PC-3 (cell line): ENCODE data around the gene RPS6KC1. TPM values are rescaled to one million over a fixed set of nuclear protein-coding genes. Genes with fewer than 3 reads are reported as not detected.
A peak's percentile ranks its signal among the peaks of the same experiment; 100 is the strongest.

ENCODE experiments used
- ATAC-seq: fragments of 200-7000 bp; cut with Tn5 transposase; 2 replicates; pipeline ENCODE4 v1.9.1; 2020; ENCODE audit warnings: mild to moderate bottlenecking, moderate library complexity
- BruUV-seq: library from RNA; stranded (reverse); fragments of 400-500 nt; replicated peaks from 2 replicates; lab custom pipeline; 2021; lab: Mats Ljungman, UMichigan
- CTCF ChIA-PET: fragments of 300-600 bp; sonication (Branson Sonifier 250); formaldehyde crosslinking; loops from one replicate; lab custom pipeline; 2022; ENCODE audit warnings: antibody characterized with exemption; lab: Charles Lee
- POLR2A ChIA-PET: fragments of 300-600 bp; sonication (Branson Sonifier 250); formaldehyde crosslinking; loops from one replicate; lab custom pipeline; 2022; ENCODE audit warnings: antibody characterized with exemption; ENCODE audit not compliant: unreplicated experiment; lab: Charles Lee
- DNase-seq: peaks from one replicate; pipeline ENCODE4 v3.0.0-alpha.2; 2015
- H2AFZ ChIP-seq: fragments of 300-600 bp; sonication (generic); 2 replicates; pipeline ENCODE4 v1.6.0; 2016; ENCODE audit warnings: antibody characterized with exemption, low read length
- H3F3A ChIP-seq: fragments of 300-600 bp; sonication (generic); one replicate; pipeline ENCODE4 v1.6.0; 2017; ENCODE audit warnings: antibody characterized with exemption, low read length, control low read depth, mild to moderate bottlenecking; ENCODE audit not compliant: unreplicated experiment
- H3K27ac ChIP-seq: fragments of 300-600 bp; sonication (generic); 2 replicates; pipeline ENCODE4 v1.5.1; 2016; ENCODE audit warnings: mild to moderate bottlenecking, low read length
- H3K27me3 ChIP-seq: fragments of 300-600 bp; sonication (generic); 2 replicates; pipeline ENCODE4 v1.6.1; 2016; ENCODE audit warnings: low read length, mixed read lengths
- H3K36me3 ChIP-seq: fragments of 300-600 bp; sonication (generic); 2 replicates; pipeline ENCODE4 v1.6.1; 2016; ENCODE audit warnings: low read depth, mixed run types, low read length, mixed read lengths
- H3K4me1 ChIP-seq: fragments of 300-600 bp; sonication (generic); 2 replicates; pipeline ENCODE4 v1.5.1; 2016; ENCODE audit warnings: low read length; ENCODE audit not compliant: insufficient read depth
- H3K4me2 ChIP-seq: fragments of 300-600 bp; sonication (generic); 2 replicates; pipeline ENCODE4 v1.6.0; 2016; ENCODE audit warnings: low read length
- H3K4me3 ChIP-seq: fragments of 300-600 bp; sonication (generic); 2 replicates; pipeline ENCODE4 v1.5.1; 2016; ENCODE audit warnings: mild to moderate bottlenecking, low read length, mixed read lengths
- H3K79me2 ChIP-seq: fragments of 300-600 bp; sonication (generic); 2 replicates; pipeline ENCODE4 v1.6.1; 2017; ENCODE audit warnings: low read length, mixed read lengths
- H3K9ac ChIP-seq: fragments of 300-600 bp; sonication (generic); 2 replicates; pipeline ENCODE4 v1.6.0; 2016; ENCODE audit warnings: mild to moderate bottlenecking, low read length
- H3K9me2 ChIP-seq: fragments of 300-600 bp; sonication (generic); replicated peaks from 2 replicates; pipeline ENCODE4 v1.6.1; 2016; ENCODE audit warnings: mixed run types, low read length, mixed read lengths
- H3K9me3 ChIP-seq: fragments of 300-600 bp; sonication (generic); 2 replicates; pipeline ENCODE4 v1.6.1; 2016; ENCODE audit warnings: low read length, mixed read lengths
- H4K20me1 ChIP-seq: fragments of 300-600 bp; sonication (generic); 2 replicates; pipeline ENCODE4 v1.6.1; 2016; ENCODE audit warnings: low read length, mixed read lengths
- CTCF ChIP-seq: fragments of 300-600 bp; sonication (generic); conservative IDR thresholded peaks from 2 replicates; pipeline ENCODE4 v1.5.1; 2017; ENCODE audit warnings: antibody characterized with exemption, low read depth, mild to moderate bottlenecking, low read length
- EZH2 ChIP-seq: fragments of 300-600 bp; sonication (generic); IDR thresholded peaks from one replicate; pipeline ENCODE4 v1.6.1; 2017; ENCODE audit warnings: antibody characterized with exemption, mild to moderate bottlenecking, low read length; ENCODE audit not compliant: unreplicated experiment
- EZH2phosphoT487 ChIP-seq: fragments of 300-600 bp; sonication (generic); IDR thresholded peaks from 2 replicates; pipeline ENCODE4 v1.6.1; 2018; ENCODE audit warnings: mild to moderate bottlenecking, antibody characterized with exemption, low read length, borderline replicate concordance
- intact Hi-C: fragments of 100-400 bp; cut with micrococcal nuclease; formaldehyde crosslinking; loops from 2 replicates; pipeline ENCODE4 v1.9.0; 2023
- total RNA-seq: library from RNA; depleted of rRNA; stranded (reverse); fragments of >200 nt; gene quantifications from 2 replicates; pipeline ENCODE4 v1.2.3, GENCODE V29; 2014

The RPS6KC1 gene
- total RNA-seq, 1 experiment from 2014 or later: 21.1 TPM

GRCh38 chr1:213221209-213221608 is 170.2 kb downstream of the RPS6KC1 start:
- no peak overlapping the region for H3K9ac ChIP-seq
- POLR2A ChIA-PET: no interaction called here
- no peaks in the 10 kb centered on the region for H3K36me3 ChIP-seq
- H3K27me3 ChIP-seq: 0 out of 2 replicates have a peak, but pooled peaks cover 5% of the 10 kb centered on the region
- H3F3A ChIP-seq: no peaks in the 10 kb centered on the region
- no peaks in the 10 kb centered on the region for H3K9me3 ChIP-seq
- BruUV-seq: no TSS peak
- H3K4me3 ChIP-seq: no peak overlapping the region
- CTCF ChIA-PET: no interaction called here
- no peak for DNase-seq
- H3K9me2 ChIP-seq: no peaks in the 10 kb centered on the region
- intact Hi-C loops: no loop called here
- H3K4me2 ChIP-seq: no peak overlapping the region
- no peaks in the 10 kb centered on the region for H4K20me1 ChIP-seq
- H3K79me2 ChIP-seq: no peaks in the 10 kb centered on the region
- H2AFZ ChIP-seq: no peak overlapping the region
- no peak overlapping the region for H3K27ac ChIP-seq
- H3K4me1 ChIP-seq: no peaks in the 10 kb centered on the region
- TF ChIP-seq CTCF (no peak), EZH2phosphoT487 (no peak), EZH2 (no peak)
- no peak for ATAC-seq

GRCh38 chr1:213227458-213227857 is 176.4 kb downstream of the RPS6KC1 start:
- Histone ChIP-seq H3K79me2 (no peaks in the 10 kb centered on the region), H3F3A (no peaks in the 10 kb centered on the region), H3K36me3 (no peaks in the 10 kb centered on the region), H3K4me2 (no peak overlapping the region), H3K9me2 (no peaks in the 10 kb centered on the region), H3K4me3 (no peak overlapping the region), H3K4me1 (peaks cover 9% of the 10 kb centered on the region), H3K9ac (no peak overlapping the region), H3K27ac (no peak overlapping the region), H4K20me1 (no peaks in the 10 kb centered on the region), H2AFZ (no peak overlapping the region), H3K27me3 (0 out of 2 replicates have a peak, but pooled peaks cover 5% of the 10 kb centered on the region), H3K9me3 (no peaks in the 10 kb centered on the region)
- ChIA-PET POLR2A (no interaction called here), CTCF (no interaction called here)
- no peak for ATAC-seq
- intact Hi-C loops: no loop called here
- no peak for DNase-seq
- BruUV-seq: no TSS peak
- no peak for TF ChIP-seq EZH2phosphoT487
- TF ChIP-seq EZH2: no peak
- no peak for TF ChIP-seq CTCF

- BruUV-seq: no TSS peak
- no peak overlapping the region for H3K4me3 ChIP-seq
Measured at GRCh38 chr1:213231795-213232231, 180.8 kb downstream of the RPS6KC1 start.

More at GRCh38 chr1:213231795-213232231, 180.8 kb downstream of the RPS6KC1 start:
- peaks cover 9% of the 10 kb centered on the region for H3K4me1 ChIP-seq
- H3K4me2 ChIP-seq: no peak overlapping the region
- ATAC-seq: no peak; the same call in 1 of the 2 replicates
- H3F3A ChIP-seq: no peaks in the 10 kb centered on the region
- CTCF ChIA-PET: no interaction called here
- H4K20me1 ChIP-seq: no peaks in the 10 kb centered on the region
- no peak overlapping the region for H3K9ac ChIP-seq
- TF ChIP-seq EZH2phosphoT487 (no peak), EZH2 (no peak)
- H3K9me3 ChIP-seq: no peaks in the 10 kb centered on the region
- H3K79me2 ChIP-seq: no peaks in the 10 kb centered on the region
- no peak overlapping the region for H3K27ac ChIP-seq
- H3K36me3 ChIP-seq: no peaks in the 10 kb centered on the region
- no peak overlapping the region for H2AFZ ChIP-seq
- H3K9me2 ChIP-seq: no peaks in the 10 kb centered on the region
- intact Hi-C loops: no loop called here
- peak; percentile 54 for DNase-seq
- H3K27me3 ChIP-seq: no peaks in the 10 kb centered on the region
- POLR2A ChIA-PET: no interaction called here
